ENCODE results near the gene KCNG2. TPM values are rescaled to one million over a fixed set of nuclear protein-coding genes. Genes with fewer than 3 reads are reported as not detected.

The KCNG2 gene
- total RNA-seq, 8 experiments from 2014 or later, result 0.16 to 0.76 (median 0.19) TPM; not detected in 2

- WGBS, 10 experiments, result 58 to 100% (median 80%) methylated on average over 1 to 5 of the region's 31 CpGs; no CpG with 5 or more reads in 5 of the 10 experiments
- in situ Hi-C loops (cut with MboI; ENCODE audit: low pct_unique_long_range_greater_than_20kb in 2 of 9, low sequenced_read_pairs in 9 of 9, unreplicated experiment in 9 of 9), result no loop called here
- H3K4me1 ChIP-seq (replicated peaks in 1 of 2), result no peaks in the 10 kb centered on the region
- ATAC-seq (replicated peaks in 6 of 8), result no peak
- H3K4me3 ChIP-seq, result no peak overlapping the region
- no peak overlapping the region for H3K27ac ChIP-seq
Measured at GRCh38 chr18:79883461-79884293, 85.9 kb downstream of the KCNG2 start.

GRCh38 chr18:79884294-79884962, 86.7 kb downstream of the KCNG2 start:
- no CpG with 5 or more reads among the region's 29 CpGs for WGBS, 10 experiments
- no peak for ATAC-seq (replicated peaks in 6 of 8)
- H3K4me1 ChIP-seq (replicated peaks in 1 of 2), result no peaks in the 10 kb centered on the region
- in situ Hi-C loops (cut with MboI; ENCODE audit: low pct_unique_long_range_greater_than_20kb in 2 of 9, low sequenced_read_pairs in 9 of 9, unreplicated experiment in 9 of 9), result no loop called here
- no peak overlapping the region for H3K4me3 ChIP-seq
- no peak overlapping the region for H3K27ac ChIP-seq

- no peak for ATAC-seq (replicated peaks in 6 of 8)
- H3K27ac ChIP-seq, result no peak overlapping the region
- H3K4me3 ChIP-seq, result no peak overlapping the region
- WGBS, 10 experiments, result 88 to 95% methylated on average over 8 to 11 of the region's 25 CpGs; no CpG with 5 or more reads in 8 of the 10 experiments
- in situ Hi-C loops (cut with MboI; ENCODE audit: low pct_unique_long_range_greater_than_20kb in 2 of 9, low sequenced_read_pairs in 9 of 9, unreplicated experiment in 9 of 9), result no loop called here
- H3K4me1 ChIP-seq (replicated peaks in 1 of 2), result no peaks in the 10 kb centered on the region
Measured at GRCh38 chr18:79884963-79885728, 87.4 kb downstream of the KCNG2 start.

- no peak for ATAC-seq (replicated peaks in 6 of 8)
- WGBS, 10 experiments, result 58 to 88% (median 60%) methylated on average over 1 to 8 of the region's 30 CpGs; no CpG with 5 or more reads in 5 of the 10 experiments
- Histone ChIP-seq H3K4me1 (replicated peaks in 1 of 2) (no peaks in the 10 kb centered on the region), H3K4me3 (no peak overlapping the region), H3K27ac (no peak overlapping the region)
- in situ Hi-C loops (cut with MboI; ENCODE audit: low pct_unique_long_range_greater_than_20kb in 2 of 9, low sequenced_read_pairs in 9 of 9, unreplicated experiment in 9 of 9), result no loop called here
Measured at GRCh38 chr18:79887181-79888000, 89.7 kb downstream of the KCNG2 start.

- no peak overlapping the region for H3K4me3 ChIP-seq
- WGBS, 10 experiments, result 60% methylated on average over 1 of the region's 16 CpGs; no CpG with 5 or more reads in 9 of the 10 experiments
- H3K4me1 ChIP-seq (replicated peaks in 1 of 2), result no peaks in the 10 kb centered on the region
- no peak overlapping the region for H3K27ac ChIP-seq
- ATAC-seq (replicated peaks in 6 of 8), result no peak
- in situ Hi-C loops (cut with MboI; ENCODE audit: low pct_unique_long_range_greater_than_20kb in 2 of 9, low sequenced_read_pairs in 9 of 9, unreplicated experiment in 9 of 9), result no loop called here
Measured at GRCh38 chr18:79888016-79888415, 90.3 kb downstream of the KCNG2 start.

- H3K27ac ChIP-seq, result no peak overlapping the region
- no peak for ATAC-seq (replicated peaks in 6 of 8)
- 70 to 94% (median 80%) methylated on average over 1 to 13 of the region's 14 CpGs for WGBS, 10 experiments
- no peaks in the 10 kb centered on the region for H3K4me1 ChIP-seq (replicated peaks in 1 of 2)
- in situ Hi-C loops (cut with MboI; ENCODE audit: low pct_unique_long_range_greater_than_20kb in 2 of 9, low sequenced_read_pairs in 9 of 9, unreplicated experiment in 9 of 9), result no loop called here
- no peak overlapping the region for H3K4me3 ChIP-seq
Measured at GRCh38 chr18:79889569-79889968, 91.8 kb downstream of the KCNG2 start.

GRCh38 chr18:79890674-79891073, 92.9 kb downstream of the KCNG2 start:
- ATAC-seq (replicated peaks in 6 of 8), result no peak
- 67 to 95% (median 82%) methylated on average over 2 to 5 of the region's 5 CpGs for WGBS, 10 experiments
- in situ Hi-C loops (cut with MboI; ENCODE audit: low pct_unique_long_range_greater_than_20kb in 2 of 9, low sequenced_read_pairs in 9 of 9, unreplicated experiment in 9 of 9), result no loop called here
- no peak overlapping the region for H3K27ac ChIP-seq
- H3K4me1 ChIP-seq (replicated peaks in 1 of 2), result no peaks in the 10 kb centered on the region
- no peak overlapping the region for H3K4me3 ChIP-seq

- Histone ChIP-seq H3K4me1 (replicated peaks in 1 of 2) (no peaks in the 10 kb centered on the region), H3K4me3 (no peak overlapping the region), H3K27ac (no peak overlapping the region)
- in situ Hi-C loops (cut with MboI; ENCODE audit: low pct_unique_long_range_greater_than_20kb in 2 of 9, low sequenced_read_pairs in 9 of 9, unreplicated experiment in 9 of 9), result no loop called here
- ATAC-seq (replicated peaks in 6 of 8), result no peak
- 49 to 100% (median 94%) methylated on average over 2 to 3 of the region's 3 CpGs for WGBS, 10 experiments
Measured at GRCh38 chr18:79896738-79897137, 99.0 kb downstream of the KCNG2 start.

GRCh38 chr18:79897940-79898625, 100.3 kb downstream of the KCNG2 start:
- in situ Hi-C loops (cut with MboI; ENCODE audit: low pct_unique_long_range_greater_than_20kb in 2 of 9, low sequenced_read_pairs in 9 of 9, unreplicated experiment in 9 of 9), result no loop called here
- WGBS, 10 experiments, result 93 to 100% (median 100%) methylated on average over 2 to 6 of the region's 15 CpGs; no CpG with 5 or more reads in 3 of the 10 experiments
- H3K4me1 ChIP-seq (replicated peaks in 1 of 2), result no peaks in the 10 kb centered on the region
- ATAC-seq (replicated peaks in 6 of 8), result no peak
- no peak overlapping the region for H3K4me3 ChIP-seq
- H3K27ac ChIP-seq, result no peak overlapping the region

GRCh38 chr18:79898952-79899608, 101.3 kb downstream of the KCNG2 start:
- H3K4me3 ChIP-seq, result no peak overlapping the region
- no peak overlapping the region for H3K27ac ChIP-seq
- no peaks in the 10 kb centered on the region for H3K4me1 ChIP-seq (replicated peaks in 1 of 2)
- no peak for ATAC-seq (replicated peaks in 6 of 8)
- 80 to 100% (median 98%) methylated on average over 1 to 31 of the region's 70 CpGs; no CpG with 5 or more reads in 3 of the 10 experiments for WGBS, 10 experiments
- in situ Hi-C loops (cut with MboI; ENCODE audit: low pct_unique_long_range_greater_than_20kb in 2 of 9, low sequenced_read_pairs in 9 of 9, unreplicated experiment in 9 of 9), result no loop called here

GRCh38 chr18:79899609-79900445, 102.1 kb downstream of the KCNG2 start:
- no peak overlapping the region for H3K27ac ChIP-seq
- in situ Hi-C loops (cut with MboI; ENCODE audit: low pct_unique_long_range_greater_than_20kb in 2 of 9, low sequenced_read_pairs in 9 of 9, unreplicated experiment in 9 of 9), result no loop called here
- no peak overlapping the region for H3K4me3 ChIP-seq
- no peaks in the 10 kb centered on the region for H3K4me1 ChIP-seq (replicated peaks in 1 of 2)
- WGBS, 10 experiments, result 67 to 100% (median 93%) methylated on average over 1 to 8 of the region's 53 CpGs; no CpG with 5 or more reads in 4 of the 10 experiments
- ATAC-seq (replicated peaks in 6 of 8), result no peak
